ENCODE results near the gene ADAR. TPM values are rescaled to one million over a fixed set of nuclear protein-coding genes. Genes with fewer than 3 reads are reported as not detected.
A peak's percentile ranks its signal among the peaks of the same experiment; 100 is the strongest.

The ADAR gene
- total RNA-seq, 3 donors from 2014 or later (not counting 1 experiment from before 2014, with no cell fraction given) = 260 to 281 (median 265) TPM

- H3K4me3 ChIP-seq (ENCODE audit: low read length) = no peak overlapping the region
- Mint-ChIP-seq H3K27ac (peak overlapping the region in 1 of 2 donors; percentile 52), H3K36me3 (peaks cover 11% of the 10 kb centered on the region), H3K27me3 (ENCODE audit: low read depth in 2 of 2) (peaks cover 0 to 2% of the 10 kb centered on the region in 2 donors), H3K4me3 (no peak overlapping the region), H3K9me3 (no peaks in the 10 kb centered on the region), H3K4me1 (peaks cover 6 to 25% of the 10 kb centered on the region in 2 donors)
- WGBS (ENCODE audit: insufficient coverage) = 93% methylated on average over 11 of the region's 11 CpGs
- DNase-seq = no peak
- no peak for TF ChIP-seq CTCF (IDR thresholded peaks at IDR 0.05)
- H3K36me3 ChIP-seq (ENCODE audit: control insufficient read depth, insufficient read depth, low read length) = peaks cover 37% of the 10 kb centered on the region
- H3K9me3 ChIP-seq (ENCODE audit: control insufficient read depth, insufficient read depth, low read length) = no peaks in the 10 kb centered on the region
- no peaks in the 10 kb centered on the region for H3K4me1 ChIP-seq (ENCODE audit: control insufficient read depth, insufficient read depth, low read length)
- no peaks in the 10 kb centered on the region for H3K27me3 ChIP-seq (ENCODE audit: control insufficient read depth, insufficient read depth, low read length)
- intact Hi-C loops (cut with micrococcal nuclease) = no loop called here
- ATAC-seq = no peak
- H3K27ac ChIP-seq (ENCODE audit: low read length) = no peak overlapping the region
These were observed 60.8 kb downstream of the ADAR start for GRCh38 chr1:154547105-154547732.

DNA sequence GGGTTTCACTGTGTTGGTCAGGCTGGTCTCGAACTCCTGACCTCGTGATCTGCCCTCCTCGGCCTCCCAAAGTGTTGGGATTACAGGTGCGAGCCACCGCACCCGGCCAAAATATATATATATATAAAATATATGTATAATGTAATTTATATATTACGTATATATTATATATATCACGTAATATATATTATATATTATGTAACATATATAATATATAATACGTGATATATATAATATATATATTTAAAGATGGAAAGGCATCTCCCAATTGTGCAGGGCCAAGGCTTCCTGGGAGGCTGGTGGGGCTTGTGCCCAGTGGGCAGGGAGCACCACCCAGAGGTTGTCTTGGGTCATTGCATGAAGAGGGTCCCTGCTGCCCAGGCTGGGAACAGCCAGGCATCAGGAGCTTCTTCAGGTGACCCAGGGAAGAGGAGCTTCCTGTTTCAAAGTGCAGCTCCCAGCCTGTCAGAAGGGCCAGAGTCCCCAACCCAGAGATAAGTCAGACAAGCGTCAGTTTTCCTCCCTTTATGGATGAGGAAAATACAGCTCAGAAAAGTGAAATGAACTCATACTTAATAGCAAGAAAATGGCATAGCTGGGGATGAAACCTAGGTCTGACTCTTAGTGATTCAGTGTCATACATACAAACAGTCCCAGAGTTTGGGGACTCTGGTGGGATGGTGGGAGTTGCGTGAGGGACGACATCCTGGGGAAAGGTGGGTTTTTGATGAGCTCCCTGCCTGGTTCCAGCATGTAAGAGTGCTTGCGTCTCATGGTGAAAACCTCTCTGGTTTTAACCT, 61.5 kb downstream of the ADAR start:
- Mint-ChIP-seq H3K36me3 (peaks cover 11% of the 10 kb centered on the region), H3K27ac (peak overlapping the region in 1 of 2 donors; percentile 43), H3K4me1 (peaks cover 6 to 25% of the 10 kb centered on the region in 2 donors), H3K9me3 (no peaks in the 10 kb centered on the region), H3K27me3 (ENCODE audit: low read depth in 2 of 2) (peaks cover 0 to 2% of the 10 kb centered on the region in 2 donors), H3K4me3 (no peak overlapping the region)
- WGBS (ENCODE audit: insufficient coverage) = 85% methylated on average over 6 of the region's 13 CpGs
- no peak overlapping the region for H3K4me3 ChIP-seq (ENCODE audit: low read length)
- no peak overlapping the region for H3K27ac ChIP-seq (ENCODE audit: low read length)
- peak; percentile 31 to 76 for DNase-seq
- intact Hi-C loops (cut with micrococcal nuclease) = loop anchor here (1.0 kb wide), 1 partner anchor 66 kb away; no protein-coding TSS in a partner anchor
- no peaks in the 10 kb centered on the region for H3K9me3 ChIP-seq (ENCODE audit: control insufficient read depth, insufficient read depth, low read length)
- H3K4me1 ChIP-seq (ENCODE audit: control insufficient read depth, insufficient read depth, low read length) = no peaks in the 10 kb centered on the region
- TF ChIP-seq CTCF (IDR thresholded peaks at IDR 0.05) = peak; percentile 71
- no peaks in the 10 kb centered on the region for H3K27me3 ChIP-seq (ENCODE audit: control insufficient read depth, insufficient read depth, low read length)
- H3K36me3 ChIP-seq (ENCODE audit: control insufficient read depth, insufficient read depth, low read length) = peaks cover 29% of the 10 kb centered on the region
- peak; percentile 73 to 94 (median 92) for ATAC-seq

GRCh38 chr1:154541231-154541630, 66.8 kb downstream of the ADAR start:
- no peaks in the 10 kb centered on the region for H3K36me3 ChIP-seq (ENCODE audit: control insufficient read depth, insufficient read depth, low read length)
- H3K9me3 Mint-ChIP-seq = no peaks in the 10 kb centered on the region
- H3K4me3 Mint-ChIP-seq = no peak overlapping the region
- H3K27me3 ChIP-seq (ENCODE audit: control insufficient read depth, insufficient read depth, low read length) = no peaks in the 10 kb centered on the region
- H3K4me1 Mint-ChIP-seq = no peaks in the 10 kb centered on the region
- DNase-seq (no peak), ATAC-seq (no peak)
- intact Hi-C loops (cut with micrococcal nuclease) = no loop called here
- no peaks in the 10 kb centered on the region for H3K36me3 Mint-ChIP-seq
- no peak for TF ChIP-seq CTCF (IDR thresholded peaks at IDR 0.05)
- H3K4me3 ChIP-seq (ENCODE audit: low read length) = no peak overlapping the region
- H3K27ac Mint-ChIP-seq = no peak overlapping the region
- H3K27me3 Mint-ChIP-seq (ENCODE audit: low read depth in 2 of 2) = peaks cover 0 to 15% of the 10 kb centered on the region in 2 donors
- H3K4me1 ChIP-seq (ENCODE audit: control insufficient read depth, insufficient read depth, low read length) = no peaks in the 10 kb centered on the region
- no peak overlapping the region for H3K27ac ChIP-seq (ENCODE audit: low read length)
- no peaks in the 10 kb centered on the region for H3K9me3 ChIP-seq (ENCODE audit: control insufficient read depth, insufficient read depth, low read length)
- WGBS (ENCODE audit: insufficient coverage) = 71% methylated on average over 6 of the region's 6 CpGs

All from natural killer cell (primary cell).